ENCODE data around the gene UBIAD1. TPM values are rescaled to one million over a fixed set of nuclear protein-coding genes. Genes with fewer than 3 reads are reported as not detected.

The UBIAD1 gene
- total and polyA plus RNA-seq, 2 donors (not counting 3 experiments of a cell fraction or from before 2014, with no cell fraction given): 12.7 to 17.8 TPM

DNA sequence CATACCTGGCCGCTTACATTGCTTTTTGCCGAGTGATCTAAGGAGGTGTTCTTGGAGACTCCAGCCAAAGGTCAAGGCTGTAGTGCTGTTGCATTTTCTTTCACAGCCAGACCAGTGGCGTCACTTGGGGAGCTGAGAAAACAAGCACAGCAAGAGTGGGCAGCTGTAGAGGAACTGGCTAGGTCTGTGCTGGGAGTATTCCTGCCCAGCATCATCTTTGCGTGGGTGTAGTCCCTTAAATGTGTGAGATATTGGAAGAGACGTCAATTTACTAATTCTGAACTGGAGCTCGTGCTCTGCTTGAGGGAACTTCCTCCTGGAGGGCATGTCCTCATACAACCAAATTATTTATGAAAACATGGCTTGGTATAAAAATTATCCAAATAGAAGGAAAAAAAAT is 10.2 kb downstream of the UBIAD1 start:
- Histone ChIP-seq H3K27me3 (ENCODE audit: control insufficient read depth in 2 of 2, insufficient read depth in 2 of 2, low read length in 2 of 2) (no peaks in the 10 kb centered on the region), H3K9me3 (replicated peaks; ENCODE audit: control insufficient read depth, insufficient read depth, low read length) (no peaks in the 10 kb centered on the region), H3K79me2 (ENCODE audit: control insufficient read depth, insufficient read depth, low read length) (peaks cover 3% of the 10 kb centered on the region), H3K9me1 (replicated peaks; ENCODE audit: control insufficient read depth, extremely low read depth, insufficient read depth, low read length) (no peaks in the 10 kb centered on the region), H2AFZ (ENCODE audit: low read depth, low read length) (no peak overlapping the region), H3K9ac (replicated peaks; ENCODE audit: extremely low read depth, insufficient read depth, low read length) (no peak overlapping the region), H3K36me3 (ENCODE audit: control insufficient read depth in 2 of 2, extremely low read depth in 1 of 2, insufficient read depth in 2 of 2, low read length in 2 of 2) (peaks cover 3 to 5% of the 10 kb centered on the region in 2 experiments), H3K4me3 (replicated peaks in 1 of 3; ENCODE audit: insufficient read depth in 1 of 3, low read depth in 1 of 3, low read length in 3 of 3) (no peak overlapping the region), H3K4me1 (ENCODE audit: control insufficient read depth, extremely low read depth, insufficient read depth, low read length) (peaks cover 18% of the 10 kb centered on the region), H3K4me2 (ENCODE audit: insufficient read depth, low read length) (no peak overlapping the region), H4K20me1 (replicated peaks; ENCODE audit: control insufficient read depth, extremely low read depth, insufficient read depth, low read length) (peaks cover 2% of the 10 kb centered on the region), H3K27ac (ENCODE audit: insufficient read depth, low read depth, low read length) (no peak overlapping the region)
- FAIRE-seq: no peak
- ChIA-PET CTCF (interaction anchor here (0.9 to 2.3 kb wide), 3 partner anchors 10 to 363 kb away, joined by 3 to 14 read pairs (median 6); partner anchors contain the start of genes MTOR and UBIAD1), POLR2A (interaction anchor here (0.7 kb wide), 1 partner anchor 327 kb away, joined by 8 read pairs; no protein-coding TSS in a partner anchor)
- BruUV-seq (replicated peaks): no TSS peak
- TF ChIP-seq, protein P1, sequence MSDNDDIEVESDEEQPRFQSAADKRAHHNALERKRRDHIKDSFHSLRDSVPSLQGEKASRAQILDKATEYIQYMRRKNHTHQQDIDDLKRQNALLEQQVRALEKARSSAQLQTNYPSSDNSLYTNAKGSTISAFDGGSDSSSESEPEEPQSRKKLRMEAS (IDR thresholded peaks at IDR 0.05; ENCODE audit: insufficient read depth, insufficient read length): no peak
- TF ChIP-seq EZH2 (IDR thresholded peaks at IDR 0.05; ENCODE audit: borderline replicate concordance, low read depth, low read length, severe bottlenecking) (no peak), JUN (IDR thresholded peaks at IDR 0.05; ENCODE audit: borderline replicate concordance, insufficient read depth, insufficient read length, low read depth) (no peak), FOS (IDR thresholded peaks at IDR 0.05; ENCODE audit: borderline replicate concordance, insufficient read depth, low read length) (no peak), POLR2A (IDR thresholded peaks at IDR 0.05; ENCODE audit: low read depth, low read length) (no peak), MYC (IDR thresholded peaks at IDR 0.05; ENCODE audit: low read depth, low read length) (no peak), POLR2AphosphoS5 (IDR thresholded peaks at IDR 0.05; ENCODE audit: insufficient read depth, low read depth, low read length) (no peak), GATA2 (IDR thresholded peaks at IDR 0.05; ENCODE audit: insufficient read depth, insufficient read length, low read depth, low read length) (no peak)
- TF ChIP-seq, protein P2, sequence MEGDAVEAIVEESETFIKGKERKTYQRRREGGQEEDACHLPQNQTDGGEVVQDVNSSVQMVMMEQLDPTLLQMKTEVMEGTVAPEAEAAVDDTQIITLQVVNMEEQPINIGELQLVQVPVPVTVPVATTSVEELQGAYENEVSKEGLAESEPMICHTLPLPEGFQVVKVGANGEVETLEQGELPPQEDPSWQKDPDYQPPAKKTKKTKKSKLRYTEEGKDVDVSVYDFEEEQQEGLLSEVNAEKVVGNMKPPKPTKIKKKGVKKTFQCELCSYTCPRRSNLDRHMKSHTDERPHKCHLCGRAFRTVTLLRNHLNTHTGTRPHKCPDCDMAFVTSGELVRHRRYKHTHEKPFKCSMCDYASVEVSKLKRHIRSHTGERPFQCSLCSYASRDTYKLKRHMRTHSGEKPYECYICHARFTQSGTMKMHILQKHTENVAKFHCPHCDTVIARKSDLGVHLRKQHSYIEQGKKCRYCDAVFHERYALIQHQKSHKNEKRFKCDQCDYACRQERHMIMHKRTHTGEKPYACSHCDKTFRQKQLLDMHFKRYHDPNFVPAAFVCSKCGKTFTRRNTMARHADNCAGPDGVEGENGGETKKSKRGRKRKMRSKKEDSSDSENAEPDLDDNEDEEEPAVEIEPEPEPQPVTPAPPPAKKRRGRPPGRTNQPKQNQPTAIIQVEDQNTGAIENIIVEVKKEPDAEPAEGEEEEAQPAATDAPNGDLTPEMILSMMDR (IDR thresholded peaks at IDR 0.05; ENCODE audit: extremely low read depth in 1 of 2, insufficient read depth in 1 of 2, low read depth in 1 of 2, low read length in 2 of 2): no peak
- intact Hi-C loops (cut with micrococcal nuclease) (no loop called here), dilution Hi-C loops (cut with MboI; ENCODE audit: extremely low pct_ligation_motif_present, low sequenced_read_pairs) (no loop called here)
- no peak for DNase-seq (ENCODE audit: low read depth, low spot score)
